Measurements from ENCODE around the gene LCN9.

DNA sequence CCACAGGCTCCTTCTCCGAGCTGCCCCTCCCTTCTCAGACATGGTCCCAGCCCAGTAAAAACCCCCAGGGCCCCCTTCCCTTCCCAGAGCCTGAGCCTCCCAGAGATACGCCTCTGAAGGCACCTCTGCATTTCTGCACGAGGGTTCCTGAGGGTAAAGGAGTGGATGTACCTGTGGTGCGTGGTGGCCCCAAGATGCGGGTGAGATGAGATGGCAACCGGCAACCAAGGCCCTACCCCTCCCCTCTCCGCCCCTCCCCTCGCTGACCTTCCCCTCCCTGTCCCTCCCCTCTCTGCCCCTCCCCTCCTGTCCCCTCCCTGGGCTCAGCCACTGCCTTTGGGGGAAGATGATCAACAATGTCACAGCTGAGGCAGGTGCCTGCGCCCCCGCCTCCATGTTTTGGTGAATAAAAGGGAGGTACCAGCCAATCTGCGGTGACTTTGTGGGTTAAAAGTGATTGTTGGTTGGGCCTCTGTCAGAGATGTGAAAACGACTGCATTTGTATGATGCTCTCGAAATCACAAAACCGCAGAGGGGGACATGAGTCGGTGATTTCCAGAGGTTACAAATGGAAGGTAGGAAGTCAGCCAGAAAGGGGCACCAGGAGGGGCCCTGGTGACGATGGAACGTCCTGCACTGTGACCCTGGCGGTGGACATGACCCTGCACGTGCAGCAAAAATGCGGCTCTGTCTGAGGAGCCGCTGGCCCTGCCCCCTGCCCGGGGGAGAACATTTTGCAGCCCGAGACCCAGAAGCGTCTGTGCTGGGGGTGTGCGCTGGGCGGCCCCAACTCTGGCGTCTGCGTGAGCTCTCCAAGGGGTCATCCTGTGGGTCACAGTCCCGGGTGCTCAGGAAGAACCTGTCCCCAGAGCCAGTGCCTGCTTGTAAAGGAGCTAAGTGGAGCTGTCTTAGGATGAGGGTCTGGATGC is 3.7 kb downstream of the LCN9 start:
- TF ChIP-seq, protein P1, sequence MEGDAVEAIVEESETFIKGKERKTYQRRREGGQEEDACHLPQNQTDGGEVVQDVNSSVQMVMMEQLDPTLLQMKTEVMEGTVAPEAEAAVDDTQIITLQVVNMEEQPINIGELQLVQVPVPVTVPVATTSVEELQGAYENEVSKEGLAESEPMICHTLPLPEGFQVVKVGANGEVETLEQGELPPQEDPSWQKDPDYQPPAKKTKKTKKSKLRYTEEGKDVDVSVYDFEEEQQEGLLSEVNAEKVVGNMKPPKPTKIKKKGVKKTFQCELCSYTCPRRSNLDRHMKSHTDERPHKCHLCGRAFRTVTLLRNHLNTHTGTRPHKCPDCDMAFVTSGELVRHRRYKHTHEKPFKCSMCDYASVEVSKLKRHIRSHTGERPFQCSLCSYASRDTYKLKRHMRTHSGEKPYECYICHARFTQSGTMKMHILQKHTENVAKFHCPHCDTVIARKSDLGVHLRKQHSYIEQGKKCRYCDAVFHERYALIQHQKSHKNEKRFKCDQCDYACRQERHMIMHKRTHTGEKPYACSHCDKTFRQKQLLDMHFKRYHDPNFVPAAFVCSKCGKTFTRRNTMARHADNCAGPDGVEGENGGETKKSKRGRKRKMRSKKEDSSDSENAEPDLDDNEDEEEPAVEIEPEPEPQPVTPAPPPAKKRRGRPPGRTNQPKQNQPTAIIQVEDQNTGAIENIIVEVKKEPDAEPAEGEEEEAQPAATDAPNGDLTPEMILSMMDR (conservative IDR thresholded peaks at IDR 0.05; ENCODE audit: low read depth in 2 of 2): no peak
- no peak for TF ChIP-seq POLR2AphosphoS5 (IDR thresholded peaks at IDR 0.05; ENCODE audit: low read depth)
